ENCODE data around the gene COPG2.

DNA sequence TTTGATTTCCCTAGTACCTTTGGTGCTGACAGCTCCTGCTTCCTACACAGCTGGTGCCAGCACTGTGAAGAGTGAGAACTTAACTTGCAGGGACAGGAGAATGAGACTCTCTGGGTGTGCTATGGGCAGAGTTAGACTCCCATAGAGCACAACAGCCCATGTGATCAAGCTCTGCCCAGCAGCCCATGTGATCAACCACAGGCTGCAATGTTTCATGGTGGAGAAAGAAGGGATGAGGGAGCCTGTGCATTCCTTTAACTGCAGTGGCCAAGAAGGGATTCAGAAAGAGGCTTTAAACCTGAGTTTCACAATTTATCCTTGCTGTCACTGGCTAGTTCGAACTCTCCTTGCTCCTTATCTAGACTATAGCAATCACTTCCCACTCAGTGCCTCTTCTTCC lies 186.7 kb downstream of the COPG2 start:
- TF ChIP-seq, protein P1, sequence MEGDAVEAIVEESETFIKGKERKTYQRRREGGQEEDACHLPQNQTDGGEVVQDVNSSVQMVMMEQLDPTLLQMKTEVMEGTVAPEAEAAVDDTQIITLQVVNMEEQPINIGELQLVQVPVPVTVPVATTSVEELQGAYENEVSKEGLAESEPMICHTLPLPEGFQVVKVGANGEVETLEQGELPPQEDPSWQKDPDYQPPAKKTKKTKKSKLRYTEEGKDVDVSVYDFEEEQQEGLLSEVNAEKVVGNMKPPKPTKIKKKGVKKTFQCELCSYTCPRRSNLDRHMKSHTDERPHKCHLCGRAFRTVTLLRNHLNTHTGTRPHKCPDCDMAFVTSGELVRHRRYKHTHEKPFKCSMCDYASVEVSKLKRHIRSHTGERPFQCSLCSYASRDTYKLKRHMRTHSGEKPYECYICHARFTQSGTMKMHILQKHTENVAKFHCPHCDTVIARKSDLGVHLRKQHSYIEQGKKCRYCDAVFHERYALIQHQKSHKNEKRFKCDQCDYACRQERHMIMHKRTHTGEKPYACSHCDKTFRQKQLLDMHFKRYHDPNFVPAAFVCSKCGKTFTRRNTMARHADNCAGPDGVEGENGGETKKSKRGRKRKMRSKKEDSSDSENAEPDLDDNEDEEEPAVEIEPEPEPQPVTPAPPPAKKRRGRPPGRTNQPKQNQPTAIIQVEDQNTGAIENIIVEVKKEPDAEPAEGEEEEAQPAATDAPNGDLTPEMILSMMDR (conservative IDR thresholded peaks at IDR 0.05; ENCODE audit: low read length), result no peak
- no peak for TF ChIP-seq EZH2phosphoT487 (IDR thresholded peaks at IDR 0.05; ENCODE audit: borderline replicate concordance)

Measured in Loucy (cell line).